Testis (tissue), 2 donors: Measurements from ENCODE around the gene DLEC1.

ENCODE experiments used
- POLR2A ChIP-seq: fragments of 450-650 bp; IDR thresholded peaks from one replicate; pipeline ENCODE4 v1.6.1; 2017; ENCODE audit warnings: antibody characterized with exemption, mild to moderate bottlenecking, moderate library complexity
- TF ChIP-seq, protein P1 (sequence below), 3 experiments: fragments of 450-650 bp in 2 of 3; fragments of 200-600 bp in 1 of 3; sonication (generic) in 1 of 3; IDR thresholded peaks; one replicate each; pipeline ENCODE4 v1.5.1; 2016 to 2019; ENCODE audit warnings: antibody characterized with exemption in 3 of 3, mild to moderate bottlenecking in 2 of 3, moderate library complexity in 1 of 3

GRCh38 chr3:37995652-37996641, 43.1 kb upstream of the DLEC1 start:
- TF ChIP-seq, protein P1, sequence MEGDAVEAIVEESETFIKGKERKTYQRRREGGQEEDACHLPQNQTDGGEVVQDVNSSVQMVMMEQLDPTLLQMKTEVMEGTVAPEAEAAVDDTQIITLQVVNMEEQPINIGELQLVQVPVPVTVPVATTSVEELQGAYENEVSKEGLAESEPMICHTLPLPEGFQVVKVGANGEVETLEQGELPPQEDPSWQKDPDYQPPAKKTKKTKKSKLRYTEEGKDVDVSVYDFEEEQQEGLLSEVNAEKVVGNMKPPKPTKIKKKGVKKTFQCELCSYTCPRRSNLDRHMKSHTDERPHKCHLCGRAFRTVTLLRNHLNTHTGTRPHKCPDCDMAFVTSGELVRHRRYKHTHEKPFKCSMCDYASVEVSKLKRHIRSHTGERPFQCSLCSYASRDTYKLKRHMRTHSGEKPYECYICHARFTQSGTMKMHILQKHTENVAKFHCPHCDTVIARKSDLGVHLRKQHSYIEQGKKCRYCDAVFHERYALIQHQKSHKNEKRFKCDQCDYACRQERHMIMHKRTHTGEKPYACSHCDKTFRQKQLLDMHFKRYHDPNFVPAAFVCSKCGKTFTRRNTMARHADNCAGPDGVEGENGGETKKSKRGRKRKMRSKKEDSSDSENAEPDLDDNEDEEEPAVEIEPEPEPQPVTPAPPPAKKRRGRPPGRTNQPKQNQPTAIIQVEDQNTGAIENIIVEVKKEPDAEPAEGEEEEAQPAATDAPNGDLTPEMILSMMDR (IDR thresholded peaks at IDR 0.05), result no peak
- TF ChIP-seq POLR2A, result no peak
